ENCODE data around the gene COPG2.
"Not testable (repeated sequence)": the region's sequence is repeated elsewhere in the genome, so short reads cannot be mapped to it uniquely, and the experiment has no call there.

Gene COPG2

GRCh38 chr7:130668258-130669084 is at the start of gene COPG2:
TSS of gene COPG2 (minus strand) at chr7:130668748. CDS start at chr7:130668668, 80 bp downstream.
- peak; percentile 47 for DNase-seq

GRCh38 chr7:130712416-130712815 is 43.9 kb upstream of the COPG2 start:
- no peak for DNase-seq

- no peak for DNase-seq
Observed at GRCh38 chr7:130708766-130709165, 40.2 kb upstream of the COPG2 start.

- DNase-seq = no peak
Observed at GRCh38 chr7:130708001-130708400, 39.5 kb upstream of the COPG2 start.

GRCh38 chr7:130703851-130704250 is 35.3 kb upstream of the COPG2 start:
- no peak for DNase-seq

GRCh38 chr7:130701650-130702049 is 33.1 kb upstream of the COPG2 start:
- no peak for DNase-seq

- no peak for DNase-seq
Observed at GRCh38 chr7:130700760-130701159, 32.2 kb upstream of the COPG2 start.

- no peak for DNase-seq
Observed at GRCh38 chr7:130699686-130700085, 31.1 kb upstream of the COPG2 start.

- no peak for DNase-seq
Observed at GRCh38 chr7:130697820-130698219, 29.3 kb upstream of the COPG2 start.

- peak; percentile 5 for DNase-seq
Observed at GRCh38 chr7:130695840-130696239, 27.3 kb upstream of the COPG2 start.

- DNase-seq = not testable (repeated sequence)
Observed at GRCh38 chr7:130692396-130692795, 23.8 kb upstream of the COPG2 start.

- no peak for DNase-seq
Observed at GRCh38 chr7:130689683-130690082, 21.1 kb upstream of the COPG2 start.

- DNase-seq = no peak
Observed at GRCh38 chr7:130683026-130683425, 14.5 kb upstream of the COPG2 start.

GRCh38 chr7:130674456-130674855 is 5.9 kb upstream of the COPG2 start:
- no peak for DNase-seq

GRCh38 chr7:130673066-130673465 is 4.5 kb upstream of the COPG2 start:
- DNase-seq = no peak

GRCh38 chr7:130672146-130672545 is 3.6 kb upstream of the COPG2 start:
- DNase-seq = no peak

- no peak for DNase-seq
Observed at GRCh38 chr7:130669085-130669700, 645 bp upstream of the COPG2 start.

GRCh38 chr7:130667593-130668257 is 823 bp downstream of the COPG2 start:
- no peak for DNase-seq

- no peak for DNase-seq
Observed at GRCh38 chr7:130662426-130662825, 6.1 kb downstream of the COPG2 start.

- no peak for DNase-seq
Observed at GRCh38 chr7:130655286-130655685, 13.3 kb downstream of the COPG2 start.

GRCh38 chr7:130654850-130655249 is 13.7 kb downstream of the COPG2 start:
- no peak for DNase-seq

GRCh38 chr7:130650611-130651120 is 17.9 kb downstream of the COPG2 start:
- no peak for DNase-seq

GRCh38 chr7:130649004-130649790 is 19.4 kb downstream of the COPG2 start:
- peak; percentile 39 for DNase-seq
